GM12801 (cell line): ENCODE results near the gene HOTAIR.

Experiments used
- CTCF ChIP-seq: IDR thresholded peaks from one replicate; pipeline ENCODE4 v1.5.1; 2011; ENCODE audit warnings: control low read depth; ENCODE audit not compliant: insufficient read length; ENCODE audit errors: extremely low read depth

HOTAIR gene

GRCh38 chr12:53932915-53933314 is 41.8 kb downstream of the HOTAIR start:
- TF ChIP-seq CTCF, result no peak

- no peak for TF ChIP-seq CTCF
Observed at GRCh38 chr12:53931844-53932581, 42.7 kb downstream of the HOTAIR start.

- TF ChIP-seq CTCF, result no peak
Observed at GRCh38 chr12:53930591-53931255, 44.0 kb downstream of the HOTAIR start.

- no peak for TF ChIP-seq CTCF
Observed at GRCh38 chr12:53929527-53929926, 45.2 kb downstream of the HOTAIR start.

- TF ChIP-seq CTCF, result no peak
Observed at GRCh38 chr12:53928054-53928835, 46.5 kb downstream of the HOTAIR start.

- no peak for TF ChIP-seq CTCF
Observed at GRCh38 chr12:53927220-53928029, 47.3 kb downstream of the HOTAIR start.
